ENCODE data around the gene BORCS5. TPM values are rescaled to one million over a fixed set of nuclear protein-coding genes. Genes with fewer than 3 reads are reported as not detected.

BORCS5 gene
- total and polyA plus RNA-seq, 2 of the 4 experiments (the other 2 are of a cell fraction), result 14.4 to 18.3 TPM

- no peak overlapping the region for H3K4me2 ChIP-seq (ENCODE audit: low read depth, low read length)
- no TSS peak for BruUV-seq (replicated peaks)
Measured at GRCh38 chr12:12353807-12354206, 3.1 kb upstream of the BORCS5 start.

More at GRCh38 chr12:12353807-12354206, 3.1 kb upstream of the BORCS5 start:
- Histone ChIP-seq H3K14ac (replicated peaks; ENCODE audit: low read depth, low read length) (no peak overlapping the region), H2BK120ac (ENCODE audit: low read depth, low read length) (no peak overlapping the region), H4K91ac (ENCODE audit: insufficient read depth, low read depth, low read length) (no peak overlapping the region), H3K9ac (ENCODE audit: low read depth, low read length) (no peak overlapping the region), H3K18ac (ENCODE audit: low read depth, low read length) (no peak overlapping the region), H3K4me3 (ENCODE audit: insufficient read depth, low read depth, low read length) (no peak overlapping the region), H3K4me1 (ENCODE audit: control insufficient read depth, insufficient read depth, low read length) (no peaks in the 10 kb centered on the region; the same call in 1 of the 2 replicates), H3K4ac (ENCODE audit: low read depth, low read length) (no peak overlapping the region), H2AFZ (replicated peaks; ENCODE audit: low read length, poor library complexity) (no peak overlapping the region), H2BK5ac (ENCODE audit: low read depth, low read length, poor library complexity, severe bottlenecking) (no peak overlapping the region), H3K79me1 (ENCODE audit: low read depth in 1 of 2, low read length in 2 of 2) (peaks cover 13 to 16% of the 10 kb centered on the region in 2 experiments), H3K27me3 (ENCODE audit: control insufficient read depth, insufficient read depth, low read length) (no peaks in the 10 kb centered on the region), H2AK5ac (ENCODE audit: low read depth, low read length) (no peak overlapping the region), H4K8ac (ENCODE audit: low read depth in 2 of 2, low read length in 2 of 2) (no peak overlapping the region), H4K20me1 (ENCODE audit: insufficient read depth, low read length) (no peaks in the 10 kb centered on the region), H4K5ac (ENCODE audit: low read depth, low read length) (no peak overlapping the region), H2BK20ac (ENCODE audit: low read depth, low read length) (no peak overlapping the region), H3K23ac (ENCODE audit: low read depth, low read length) (no peak overlapping the region), H2AK9ac (replicated peaks; ENCODE audit: low read depth, low read length, poor library complexity) (no peak overlapping the region), H3K9me3 (ENCODE audit: control insufficient read depth, insufficient read depth, low read length) (no peaks in the 10 kb centered on the region), H3K9me1 (ENCODE audit: insufficient read depth, low read length) (peaks cover 3% of the 10 kb centered on the region; the same call in 1 of the 2 replicates), H3K56ac (ENCODE audit: extremely low read depth, insufficient read depth, low read length) (no peak overlapping the region), H3K36me3 (ENCODE audit: control insufficient read depth, insufficient read depth, low read length) (no peaks in the 10 kb centered on the region), H3K27ac (ENCODE audit: insufficient read depth, low read length) (no peak overlapping the region), H2BK15ac (ENCODE audit: low read depth, low read length) (no peak overlapping the region)
- ChIA-PET CTCF (no interaction called here), POLR2A (ENCODE audit: unreplicated experiment) (no interaction called here)
- no peak for DNase-seq
- dilution Hi-C loops (cut with HindIII; ENCODE audit: low sequenced_read_pairs, unreplicated experiment) (no loop called here), in situ Hi-C loops (cut with MboI; ENCODE audit: low sequenced_read_pairs) (no loop called here), intact Hi-C loops (cut with micrococcal nuclease) (no loop called here)
- ATAC-seq (ENCODE audit: low read depth), result no peak
- TF ChIP-seq RFX5 (IDR thresholded peaks at IDR 0.05; ENCODE audit: low read depth, low read length) (no peak), RCOR1 (IDR thresholded peaks at IDR 0.05; ENCODE audit: insufficient replicate concordance, low read length) (no peak), MXI1 (IDR thresholded peaks at IDR 0.05; ENCODE audit: borderline replicate concordance, low read depth, low read length) (no peak), CTCF (conservative IDR thresholded peaks at IDR 0.05; ENCODE audit: low read depth, low read length) (no peak), BHLHE40 (IDR thresholded peaks at IDR 0.05; ENCODE audit: low read depth, low read length) (no peak), MAFK (IDR thresholded peaks at IDR 0.05; ENCODE audit: low read depth, low read length) (no peak), RAD21 (IDR thresholded peaks at IDR 0.05; ENCODE audit: low read length) (no peak), MAZ (IDR thresholded peaks at IDR 0.05; ENCODE audit: borderline replicate concordance, low read depth, low read length) (no peak), USF2 (IDR thresholded peaks at IDR 0.05; ENCODE audit: low read depth, low read length) (no peak), CEBPB (IDR thresholded peaks at IDR 0.05; ENCODE audit: low read depth, low read length) (no peak), NFE2L2 (IDR thresholded peaks at IDR 0.05; ENCODE audit: low read depth, low read length) (no peak), POLR2A (IDR thresholded peaks at IDR 0.05; ENCODE audit: low read depth, low read length) (no peak), SMC3 (IDR thresholded peaks at IDR 0.05; ENCODE audit: low read depth, low read length) (no peak), CHD1 (IDR thresholded peaks at IDR 0.05; ENCODE audit: low read depth, low read length) (no peak), ELK1 (IDR thresholded peaks at IDR 0.05; ENCODE audit: borderline replicate concordance, low read depth, low read length) (no peak), FOS (IDR thresholded peaks at IDR 0.05; ENCODE audit: low read depth, low read length) (no peak)
- 76% methylated on average over 2 of the region's 5 CpGs; no CpG with 5 or more reads in 1 of the 2 experiments for WGBS, 2 experiments (ENCODE audit: extremely low coverage in 2 of 2, insufficient read length in 1 of 2)

All from IMR-90 (cell line).